Aorta (tissue), 5 donors: ENCODE measurements around the gene ZNF771. TPM values are rescaled to one million over a fixed set of nuclear protein-coding genes. Genes with fewer than 3 reads are reported as not detected.

ENCODE experiments used
- ATAC-seq: fragments of 200-7000 bp; cut with Tn5 transposase; one replicate; pipeline ENCODE4 v1.9.1; 2022; ENCODE audit warnings: moderate library complexity; ENCODE audit not compliant: low FRiP score
- DNase-seq, 2 donors: peaks; one replicate each; pipeline ENCODE4 v3.0.0-alpha.2; 2020
- H3K27ac ChIP-seq, 2 donors: one replicate each; pipeline ENCODE4 v1.5.1; 2013; ENCODE audit warnings: low read length in 2 of 2, mild to moderate bottlenecking in 2 of 2, moderate library complexity in 2 of 2, control low read depth in 1 of 2, inconsistent platforms in 1 of 2, low read depth in 1 of 2
- H3K27me3 ChIP-seq, 2 donors: one replicate each; pipeline ENCODE4 v1.6.1; 2013; ENCODE audit warnings: control low read depth in 1 of 2, low read length in 1 of 2, mild to moderate bottlenecking in 1 of 2, moderate library complexity in 1 of 2; ENCODE audit not compliant: insufficient read depth in 2 of 2, control insufficient read depth in 1 of 2
- H3K36me3 ChIP-seq, 2 donors: one replicate each; pipeline ENCODE4 v1.6.1; 2013; ENCODE audit warnings: control low read depth in 1 of 2, low read length in 1 of 2, mild to moderate bottlenecking in 1 of 2; ENCODE audit not compliant: insufficient read depth in 2 of 2, control insufficient read depth in 1 of 2
- H3K4me1 ChIP-seq, 2 donors: one replicate each; pipeline ENCODE4 v1.6.1; 2013; ENCODE audit warnings: low read length in 2 of 2, control low read depth in 1 of 2, mild to moderate bottlenecking in 1 of 2, moderate library complexity in 1 of 2; ENCODE audit not compliant: insufficient read depth in 2 of 2, control insufficient read depth in 1 of 2
- H3K4me3 ChIP-seq, 2 donors: one replicate each; pipeline ENCODE4 v1.5.1; 2013; ENCODE audit warnings: low read length in 2 of 2, control low read depth in 1 of 2, mild to moderate bottlenecking in 1 of 2
- H3K9me3 ChIP-seq: one replicate; pipeline ENCODE4 v1.6.1; 2013; ENCODE audit warnings: mild to moderate bottlenecking, low read length; ENCODE audit not compliant: control insufficient read depth
- WGBS, 2 donors: extraction: QIAGEN DNeasy Blood & Tissue Kit; methylation state at CpG; one replicate each; pipeline ENCODE4 v1.1.7; 2013; 5-methylcytosine and 5-hydroxymethylcytosine counted together
- intact Hi-C, 2 donors: fragments of 100-400 bp; cut with DNase I; formaldehyde crosslinking; loops; one replicate each; pipeline versions ENCODE4 v1.14.2 to v1.15.0; 2022
- polyA plus RNA-seq, 2 donors: library from polyadenylated mRNA; stranded (reverse); fragments of 200-250 nt; gene quantifications; one replicate each; pipeline ENCODE4 v1.2.3, GENCODE V29; 2013
- total RNA-seq, 2 donors: library from RNA; stranded (reverse); fragmentation: NEBNext Ultra II Directional; extraction: Animal tissue kit (Norgen Biotek cat#: 25700); gene quantifications; one replicate each; pipeline ENCODE4 v1.2.1, GENCODE V29; 2021
- donor health status: healthy with polysubstance abuse.
- donor health status: Bipolar disorder and iron deficiency.
- donor health status: DM: no; HTN: no; CAD: no.
- donor health status: DM: no; HTN: no; CAD: no.
- donor health status: DM: yes; HTN: yes; CAD: no.

Gene ZNF771
- total and polyA plus RNA-seq, 4 donors: 6.3 to 20.5 (median 9.4) TPM

GRCh38 chr16:30367349-30368009, 39.9 kb upstream of the ZNF771 start:
- Histone ChIP-seq H3K4me3 (peak overlapping the region in 1 of 2 donors; percentile 92), H3K4me1 (peaks cover 0 to 4% of the 10 kb centered on the region in 2 donors), H3K27ac (peak overlapping the region in 1 of 2 donors; percentile 9), H3K36me3 (no peaks in the 10 kb centered on the region), H3K9me3 (no peaks in the 10 kb centered on the region), H3K27me3 (no peaks in the 10 kb centered on the region)
- DNase-seq (no peak), ATAC-seq (no peak)
- intact Hi-C loops: no loop called here
- 59 to 60% methylated on average over 10 of the region's 10 CpGs for WGBS, 2 donors

DNA sequence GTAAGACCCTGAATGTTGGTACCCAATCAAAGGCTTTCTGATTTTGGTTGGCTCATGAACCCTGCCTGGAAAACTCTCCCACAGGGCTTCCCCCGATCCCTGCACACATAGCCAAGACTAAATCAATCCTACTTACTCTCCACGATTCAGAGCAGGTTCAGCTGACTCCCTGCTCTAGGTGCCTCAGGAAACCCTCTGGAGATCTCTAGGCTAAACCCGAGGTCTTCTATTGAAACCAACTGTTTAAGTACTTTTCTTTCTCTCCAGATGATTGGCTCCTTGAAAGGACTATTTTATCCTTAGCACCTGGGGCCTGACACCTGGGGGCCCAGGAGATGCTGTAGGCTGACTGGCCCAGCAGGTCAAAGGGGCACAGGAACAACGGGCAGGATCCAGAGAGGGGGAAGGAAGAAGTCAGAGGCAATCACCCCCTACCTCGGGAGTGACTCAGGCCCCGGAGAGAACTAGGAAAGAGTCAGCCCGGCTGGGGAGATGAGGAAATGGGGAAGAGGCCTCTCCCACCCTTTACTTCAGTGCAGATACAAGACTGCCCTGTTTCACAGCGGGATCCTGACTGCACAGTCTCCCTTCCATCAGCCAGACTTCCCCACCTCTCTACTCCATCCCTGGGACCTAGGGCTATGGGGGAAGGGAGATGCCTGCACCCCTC, 39.1 kb upstream of the ZNF771 start:
- Histone ChIP-seq H3K4me1 (peaks cover 0 to 4% of the 10 kb centered on the region in 2 donors), H3K9me3 (no peaks in the 10 kb centered on the region), H3K4me3 (peak overlapping the region in 1 of 2 donors; percentile 92), H3K36me3 (no peaks in the 10 kb centered on the region), H3K27ac (no peak overlapping the region), H3K27me3 (no peaks in the 10 kb centered on the region)
- intact Hi-C loops: no loop called here
- peak in 1 of 2 donors; percentile 67 for DNase-seq
- 1 to 3% methylated on average over 8 of the region's 8 CpGs for WGBS, 2 donors
- no peak for ATAC-seq

GRCh38 chr16:30368792-30369090, 38.7 kb upstream of the ZNF771 start:
- ATAC-seq (no peak), DNase-seq (no peak)
- H3K27me3 ChIP-seq: no peaks in the 10 kb centered on the region
- no peaks in the 10 kb centered on the region for H3K9me3 ChIP-seq
- H3K4me3 ChIP-seq: peak overlapping the region; percentile 92
- peaks cover 0 to 4% of the 10 kb centered on the region in 2 donors for H3K4me1 ChIP-seq
- H3K36me3 ChIP-seq: no peaks in the 10 kb centered on the region
- intact Hi-C loops: no loop called here
- H3K27ac ChIP-seq: no peak overlapping the region
- WGBS, 2 donors: 5 to 8% methylated on average over 4 of the region's 4 CpGs

GRCh38 chr16:30369091-30369937, 38.1 kb upstream of the ZNF771 start:
- Histone ChIP-seq H3K27me3 (no peaks in the 10 kb centered on the region), H3K4me1 (peaks cover 0 to 4% of the 10 kb centered on the region in 2 donors), H3K4me3 (peak overlapping the region; percentile 92), H3K27ac (peak overlapping the region in 1 of 2 donors; percentile 20), H3K36me3 (no peaks in the 10 kb centered on the region), H3K9me3 (no peaks in the 10 kb centered on the region)
- DNase-seq (no peak), ATAC-seq (no peak)
- 0 to 1% methylated on average over 45 of the region's 45 CpGs for WGBS, 2 donors
- intact Hi-C loops: no loop called here

DNA sequence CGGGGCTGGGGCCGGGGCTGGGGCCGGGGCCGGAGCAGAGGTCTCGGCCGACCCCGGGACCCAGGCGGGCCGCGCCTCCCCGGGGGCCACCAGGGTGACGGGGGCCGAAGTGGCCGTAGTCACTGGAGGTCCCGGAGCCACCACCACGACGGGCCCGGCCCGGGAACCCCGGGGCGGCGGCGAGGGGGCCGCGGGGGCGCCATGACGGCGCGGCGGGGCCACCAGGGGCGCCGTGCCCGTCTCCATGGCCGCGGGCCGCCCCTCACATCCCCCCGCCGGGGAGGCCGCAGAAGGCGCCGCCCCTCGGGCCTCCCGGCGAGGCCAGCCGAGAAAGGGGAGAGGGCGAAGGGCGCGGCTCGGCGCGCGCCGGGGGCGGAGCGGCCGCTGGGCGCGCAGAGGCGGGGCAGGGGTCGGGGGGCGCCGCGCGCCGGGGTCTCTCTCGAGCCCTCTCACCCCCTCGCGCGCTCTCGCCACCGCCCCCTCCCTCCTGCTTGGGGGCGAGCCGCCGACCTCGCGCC, 37.4 kb upstream of the ZNF771 start:
- no peak for ATAC-seq
- H3K4me3 ChIP-seq: peak overlapping the region; percentile 92
- intact Hi-C loops: loop anchor here in 1 of 2 donors (2.0 to 10.0 kb wide), 2 partner anchors 35 to 285 kb away; partner anchors contain the start of genes FBRS and PRR14
- no peaks in the 10 kb centered on the region for H3K9me3 ChIP-seq
- no peak for DNase-seq
- H3K4me1 ChIP-seq: peaks cover 0 to 4% of the 10 kb centered on the region in 2 donors
- H3K27ac ChIP-seq: peak overlapping the region in 1 of 2 donors; percentile 20
- no peaks in the 10 kb centered on the region for H3K36me3 ChIP-seq
- 0 to 1% methylated on average over 28 to 76 of the region's 76 CpGs for WGBS, 2 donors
- no peaks in the 10 kb centered on the region for H3K27me3 ChIP-seq

DNA sequence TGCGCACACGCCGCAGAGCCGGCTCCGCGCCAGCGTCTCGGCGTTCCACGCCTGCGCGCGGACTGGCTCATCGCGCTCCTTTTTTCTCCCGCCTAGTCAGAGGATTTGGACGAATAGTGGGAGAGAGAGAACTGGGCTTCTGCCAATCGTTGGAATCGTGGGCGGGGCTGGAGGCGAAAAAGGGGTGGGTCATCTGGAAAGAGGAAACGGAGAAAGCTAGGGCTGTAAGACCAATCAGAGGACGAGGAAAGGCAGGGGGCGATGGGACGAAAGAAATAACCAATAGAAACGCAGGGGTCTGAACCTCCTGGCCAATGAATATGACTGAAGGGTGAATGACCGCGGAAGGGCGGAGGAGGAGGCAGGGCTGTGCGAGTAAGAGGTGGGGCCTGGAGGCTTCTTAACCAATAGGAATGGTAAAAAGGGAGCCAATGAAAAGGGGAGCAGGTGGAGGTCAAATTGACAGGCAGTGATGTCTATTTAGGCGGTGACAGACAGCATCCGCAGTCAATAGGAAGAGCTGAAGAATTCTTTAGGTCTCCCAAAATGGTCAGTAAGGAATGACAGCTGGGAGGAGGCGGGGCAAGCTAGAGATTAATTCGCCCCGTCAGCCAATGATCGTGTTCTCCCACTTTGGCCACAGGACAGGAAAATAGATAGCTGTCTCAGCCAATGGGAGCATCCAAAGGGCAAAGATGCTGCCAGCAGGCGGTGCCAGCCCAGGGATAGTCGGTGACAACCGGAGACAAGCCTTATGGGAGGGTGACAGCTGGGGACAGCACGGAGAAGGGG, 36.8 kb upstream of the ZNF771 start, which contains the start of gene TBC1D10B:
Gene TBC1D10B (minus strand): TSS at position 39 of the 792 bp plus-strand sequence. CDS start 311 bp downstream, outside the sequence.
- peaks cover 0 to 4% of the 10 kb centered on the region in 2 donors for H3K4me1 ChIP-seq
- H3K27me3 ChIP-seq: no peaks in the 10 kb centered on the region
- WGBS, 2 donors: 0% methylated on average over 38 to 40 of the region's 40 CpGs
- ATAC-seq (peak; percentile 96), DNase-seq (peak; percentile 98)
- intact Hi-C loops: loop anchor here in 1 of 2 donors (2.0 to 10.0 kb wide), 2 partner anchors 36 to 284 kb away; partner anchors contain the start of genes FBRS and PRR14
- no peaks in the 10 kb centered on the region for H3K36me3 ChIP-seq
- no peaks in the 10 kb centered on the region for H3K9me3 ChIP-seq
- H3K4me3 ChIP-seq: peak within 1 kb of the TSS; percentile 92
- peak within 1 kb of the TSS; percentile 20 to 39 for H3K27ac ChIP-seq

DNA sequence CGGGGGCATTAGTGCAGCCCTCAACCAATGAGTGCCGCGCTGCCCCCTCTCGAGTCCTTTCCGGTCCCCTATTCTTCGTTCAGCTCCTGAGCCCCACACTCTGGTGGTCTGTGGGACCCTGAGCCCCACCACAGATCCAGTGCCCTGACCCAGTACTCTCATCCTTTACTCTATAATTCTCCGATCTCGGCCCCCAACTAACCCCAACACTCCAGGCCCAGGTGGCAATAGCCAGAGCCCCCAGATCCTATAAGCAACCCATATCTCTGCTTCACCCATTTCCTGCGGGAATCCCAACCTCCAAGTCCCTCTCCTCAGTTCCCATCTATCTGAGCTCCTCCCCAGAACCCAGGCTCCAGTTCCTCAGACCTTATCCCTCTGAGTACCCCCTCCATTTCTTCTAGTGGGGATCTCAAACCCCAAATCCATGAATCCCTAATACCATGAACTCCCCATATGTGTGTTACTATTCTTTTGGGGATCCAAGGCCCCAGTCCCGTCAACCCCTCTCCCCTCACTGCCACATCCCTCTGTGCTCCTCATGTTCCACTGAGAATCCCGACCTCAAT, 36.1 kb upstream of the ZNF771 start:
- H3K36me3 ChIP-seq: no peaks in the 10 kb centered on the region
- H3K4me1 ChIP-seq: peaks cover 0 to 4% of the 10 kb centered on the region in 2 donors
- DNase-seq: no peak
- WGBS, 2 donors: 19 to 22% methylated on average over 10 to 11 of the region's 11 CpGs
- no peaks in the 10 kb centered on the region for H3K9me3 ChIP-seq
- no peak for ATAC-seq
- H3K27ac ChIP-seq: peak overlapping the region; percentile 1 to 39
- H3K27me3 ChIP-seq: no peaks in the 10 kb centered on the region
- no peak overlapping the region for H3K4me3 ChIP-seq
- intact Hi-C loops: loop anchor here in 1 of 2 donors (2.0 to 10.0 kb wide), 2 partner anchors 37 to 283 kb away; partner anchors contain the start of genes FBRS and PRR14
